Fibroblast of peridontal ligament (primary cell): ENCODE results near the gene HKDC1.
A peak's percentile ranks its signal among the peaks of the same experiment; 100 is the strongest.

Experiments used
- DNase-seq: peaks from one replicate; pipeline ENCODE4 v3.0.0-alpha.2; 2010; ENCODE audit errors: extremely low read depth

Gene HKDC1

GRCh38 chr10:69216577-69217118 lies 3.5 kb upstream of the HKDC1 start:
- DNase-seq = no peak

- peak; percentile 76 for DNase-seq
Observed at GRCh38 chr10:69217119-69217754, 2.9 kb upstream of the HKDC1 start.

GRCh38 chr10:69218831-69219230 lies 1.3 kb upstream of the HKDC1 start:
- no peak for DNase-seq

GRCh38 chr10:69220507-69220906 lies 375 bp downstream of the HKDC1 start:
- no peak for DNase-seq

GRCh38 chr10:69222157-69223027 lies 2.3 kb downstream of the HKDC1 start:
- peak; percentile 72 for DNase-seq

- no peak for DNase-seq
Observed at GRCh38 chr10:69223028-69223342, 2.9 kb downstream of the HKDC1 start.

GRCh38 chr10:69224862-69225657 lies 4.9 kb downstream of the HKDC1 start:
- no peak for DNase-seq

GRCh38 chr10:69225681-69226080 lies 5.5 kb downstream of the HKDC1 start:
- no peak for DNase-seq

GRCh38 chr10:69226919-69227450 lies 6.9 kb downstream of the HKDC1 start:
- DNase-seq = no peak

GRCh38 chr10:69228151-69228550 lies 8.0 kb downstream of the HKDC1 start:
- no peak for DNase-seq

- DNase-seq = no peak
Observed at GRCh38 chr10:69229616-69229916, 9.4 kb downstream of the HKDC1 start.

GRCh38 chr10:69230128-69230527 lies 10.0 kb downstream of the HKDC1 start:
- DNase-seq = no peak

- DNase-seq = peak; percentile 59
Observed at GRCh38 chr10:69232252-69232651, 12.1 kb downstream of the HKDC1 start.

- no peak for DNase-seq
Observed at GRCh38 chr10:69232736-69233480, 12.8 kb downstream of the HKDC1 start.

GRCh38 chr10:69234447-69234846 lies 14.3 kb downstream of the HKDC1 start:
- no peak for DNase-seq

GRCh38 chr10:69237528-69238159 lies 17.5 kb downstream of the HKDC1 start:
- DNase-seq = peak; percentile 82

- DNase-seq = no peak
Observed at GRCh38 chr10:69239136-69239535, 19.0 kb downstream of the HKDC1 start.

- peak; percentile 57 for DNase-seq
Observed at GRCh38 chr10:69239816-69240434, 19.8 kb downstream of the HKDC1 start.

GRCh38 chr10:69240455-69240854 lies 20.3 kb downstream of the HKDC1 start:
- DNase-seq = no peak

- DNase-seq = peak; percentile 58
Observed at GRCh38 chr10:69241575-69241974, 21.4 kb downstream of the HKDC1 start.
